Omental fat pad (tissue), 4 donors: ENCODE results near the gene MATN1. TPM values are rescaled to one million over a fixed set of nuclear protein-coding genes. Genes with fewer than 3 reads are reported as not detected.

Source experiments
- ATAC-seq: fragments of 150-250 bp; one replicate; pipeline ENCODE4 v1.9.1; 2016; ENCODE audit warnings: mild to moderate bottlenecking, moderate library complexity; ENCODE audit not compliant: low FRiP score
- DNase-seq: peaks from one replicate; pipeline ENCODE4 v3.0.0-alpha.2; 2019; ENCODE audit warnings: low spot score
- total RNA-seq, 4 donors: library from RNA; depleted of rRNA; stranded (reverse); fragments of >200 nt; gene quantifications; one replicate each; pipeline ENCODE4 v1.1.0, GENCODE V29; 2016
- TF ChIP-seq, protein P1 (sequence below), 3 donors: fragments of 450-650 bp; IDR thresholded peaks; one replicate each; pipeline ENCODE4 v1.5.1; 2016 to 2017; ENCODE audit warnings: antibody characterized with exemption in 3 of 3, mild to moderate bottlenecking in 3 of 3, moderate library complexity in 2 of 3

MATN1 gene
- total RNA-seq, 4 donors from 2014 or later, result 0.28 to 0.84 TPM; not detected in 2

- no peak for ATAC-seq
- no peak for DNase-seq
- TF ChIP-seq, protein P1, sequence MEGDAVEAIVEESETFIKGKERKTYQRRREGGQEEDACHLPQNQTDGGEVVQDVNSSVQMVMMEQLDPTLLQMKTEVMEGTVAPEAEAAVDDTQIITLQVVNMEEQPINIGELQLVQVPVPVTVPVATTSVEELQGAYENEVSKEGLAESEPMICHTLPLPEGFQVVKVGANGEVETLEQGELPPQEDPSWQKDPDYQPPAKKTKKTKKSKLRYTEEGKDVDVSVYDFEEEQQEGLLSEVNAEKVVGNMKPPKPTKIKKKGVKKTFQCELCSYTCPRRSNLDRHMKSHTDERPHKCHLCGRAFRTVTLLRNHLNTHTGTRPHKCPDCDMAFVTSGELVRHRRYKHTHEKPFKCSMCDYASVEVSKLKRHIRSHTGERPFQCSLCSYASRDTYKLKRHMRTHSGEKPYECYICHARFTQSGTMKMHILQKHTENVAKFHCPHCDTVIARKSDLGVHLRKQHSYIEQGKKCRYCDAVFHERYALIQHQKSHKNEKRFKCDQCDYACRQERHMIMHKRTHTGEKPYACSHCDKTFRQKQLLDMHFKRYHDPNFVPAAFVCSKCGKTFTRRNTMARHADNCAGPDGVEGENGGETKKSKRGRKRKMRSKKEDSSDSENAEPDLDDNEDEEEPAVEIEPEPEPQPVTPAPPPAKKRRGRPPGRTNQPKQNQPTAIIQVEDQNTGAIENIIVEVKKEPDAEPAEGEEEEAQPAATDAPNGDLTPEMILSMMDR (IDR thresholded peaks at IDR 0.05), result no peak
These were observed 19.7 kb upstream of the MATN1 start for GRCh38 chr1:30742963-30743559.

- ATAC-seq, result no peak
- TF ChIP-seq, protein P1 (IDR thresholded peaks at IDR 0.05), result no peak
- no peak for DNase-seq
These were observed 19.0 kb upstream of the MATN1 start for GRCh38 chr1:30742300-30742962.

- ATAC-seq, result no peak
- TF ChIP-seq, protein P1 (IDR thresholded peaks at IDR 0.05), result no peak
- no peak for DNase-seq
These were observed 18.0 kb upstream of the MATN1 start for GRCh38 chr1:30741239-30741894.

GRCh38 chr1:30740251-30741238 lies 17.2 kb upstream of the MATN1 start:
- DNase-seq (no peak), ATAC-seq (no peak)
- TF ChIP-seq, protein P1 (IDR thresholded peaks at IDR 0.05), result no peak

DNA sequence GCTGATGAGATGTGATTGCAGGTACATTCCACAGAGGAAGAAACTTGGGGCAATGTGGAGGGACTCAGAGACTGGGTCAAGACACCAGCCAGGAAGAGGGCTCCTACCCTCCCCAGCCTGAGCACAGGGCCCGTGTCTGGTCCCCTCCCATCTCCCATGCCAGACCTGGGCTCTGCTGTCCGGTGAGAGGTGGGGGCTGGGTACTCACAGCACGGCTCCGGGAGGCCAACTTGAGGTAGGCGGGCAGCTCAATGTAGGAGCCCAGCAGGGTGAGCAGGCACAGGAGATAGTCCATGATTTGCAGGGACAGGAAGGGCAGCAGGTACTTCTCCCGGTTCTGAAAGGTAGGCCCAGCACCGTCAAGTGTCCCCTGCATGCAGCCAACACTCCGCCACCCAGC lies 16.2 kb upstream of the MATN1 start:
- no peak for ATAC-seq
- no peak for DNase-seq
- TF ChIP-seq, protein P1 (IDR thresholded peaks at IDR 0.05), result no peak

GRCh38 chr1:30738715-30739559 lies 15.6 kb upstream of the MATN1 start:
- ATAC-seq (no peak), DNase-seq (no peak)
- TF ChIP-seq, protein P1 (IDR thresholded peaks at IDR 0.05), result no peak
